Activated CD8-positive, alpha-beta memory T cell treated with anti-CD3 and anti-CD28 coated beads, Interleukin-2, amount 50 U/mL, for 1 hour (primary cell): ENCODE results near the gene DDX56.

Source experiments
- DNase-seq: peaks from one replicate; pipeline ENCODE4 v3.0.0-alpha.2; 2020; ENCODE audit errors: extremely low read depth

Gene DDX56, protein sequence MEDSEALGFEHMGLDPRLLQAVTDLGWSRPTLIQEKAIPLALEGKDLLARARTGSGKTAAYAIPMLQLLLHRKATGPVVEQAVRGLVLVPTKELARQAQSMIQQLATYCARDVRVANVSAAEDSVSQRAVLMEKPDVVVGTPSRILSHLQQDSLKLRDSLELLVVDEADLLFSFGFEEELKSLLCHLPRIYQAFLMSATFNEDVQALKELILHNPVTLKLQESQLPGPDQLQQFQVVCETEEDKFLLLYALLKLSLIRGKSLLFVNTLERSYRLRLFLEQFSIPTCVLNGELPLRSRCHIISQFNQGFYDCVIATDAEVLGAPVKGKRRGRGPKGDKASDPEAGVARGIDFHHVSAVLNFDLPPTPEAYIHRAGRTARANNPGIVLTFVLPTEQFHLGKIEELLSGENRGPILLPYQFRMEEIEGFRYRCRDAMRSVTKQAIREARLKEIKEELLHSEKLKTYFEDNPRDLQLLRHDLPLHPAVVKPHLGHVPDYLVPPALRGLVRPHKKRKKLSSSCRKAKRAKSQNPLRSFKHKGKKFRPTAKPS

DNA sequence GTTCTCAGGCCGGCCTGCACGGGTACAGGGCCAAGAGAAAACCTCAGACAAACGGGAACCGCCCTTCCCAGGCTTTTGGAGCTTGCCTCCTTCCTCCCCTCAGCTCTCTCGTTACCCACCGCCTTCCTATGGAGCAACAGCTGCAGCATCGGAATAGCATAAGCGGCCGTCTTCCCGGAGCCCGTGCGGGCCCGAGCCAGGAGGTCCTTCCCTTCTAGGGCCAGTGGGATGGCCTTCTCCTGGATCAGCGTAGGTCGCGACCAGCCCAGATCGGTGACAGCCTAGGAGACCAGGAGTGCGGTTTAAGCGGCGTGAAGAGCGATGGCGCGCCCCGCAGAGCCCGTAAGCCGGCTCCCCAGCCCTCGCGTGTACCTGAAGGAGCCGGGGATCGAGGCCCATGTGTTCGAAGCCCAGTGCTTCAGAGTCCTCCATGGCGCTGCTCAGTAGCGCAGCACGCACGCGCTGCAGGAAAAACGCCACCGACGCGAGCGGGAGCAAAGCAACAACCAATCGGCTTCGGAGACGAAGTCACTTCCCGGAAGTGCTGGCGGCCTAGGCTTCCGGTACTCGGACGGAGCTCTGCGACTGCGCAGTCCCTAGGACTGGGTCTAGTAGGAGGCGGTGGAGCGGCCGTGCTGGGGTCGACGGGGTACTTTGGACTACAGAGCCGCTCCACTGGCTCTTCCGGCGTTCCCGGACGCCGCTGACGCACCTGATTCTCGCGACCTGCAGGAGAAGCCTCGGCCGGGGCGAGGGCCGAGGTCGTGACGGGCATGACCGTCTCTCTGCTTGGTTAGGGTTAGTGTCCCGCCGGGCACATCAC lies at the start of gene DDX56:
TSS of gene DDX56 (minus strand) at position 445 of the 823 bp plus-strand sequence. CDS start at position 432, 13 bp downstream.
- peak; percentile 73 for DNase-seq

DNA sequence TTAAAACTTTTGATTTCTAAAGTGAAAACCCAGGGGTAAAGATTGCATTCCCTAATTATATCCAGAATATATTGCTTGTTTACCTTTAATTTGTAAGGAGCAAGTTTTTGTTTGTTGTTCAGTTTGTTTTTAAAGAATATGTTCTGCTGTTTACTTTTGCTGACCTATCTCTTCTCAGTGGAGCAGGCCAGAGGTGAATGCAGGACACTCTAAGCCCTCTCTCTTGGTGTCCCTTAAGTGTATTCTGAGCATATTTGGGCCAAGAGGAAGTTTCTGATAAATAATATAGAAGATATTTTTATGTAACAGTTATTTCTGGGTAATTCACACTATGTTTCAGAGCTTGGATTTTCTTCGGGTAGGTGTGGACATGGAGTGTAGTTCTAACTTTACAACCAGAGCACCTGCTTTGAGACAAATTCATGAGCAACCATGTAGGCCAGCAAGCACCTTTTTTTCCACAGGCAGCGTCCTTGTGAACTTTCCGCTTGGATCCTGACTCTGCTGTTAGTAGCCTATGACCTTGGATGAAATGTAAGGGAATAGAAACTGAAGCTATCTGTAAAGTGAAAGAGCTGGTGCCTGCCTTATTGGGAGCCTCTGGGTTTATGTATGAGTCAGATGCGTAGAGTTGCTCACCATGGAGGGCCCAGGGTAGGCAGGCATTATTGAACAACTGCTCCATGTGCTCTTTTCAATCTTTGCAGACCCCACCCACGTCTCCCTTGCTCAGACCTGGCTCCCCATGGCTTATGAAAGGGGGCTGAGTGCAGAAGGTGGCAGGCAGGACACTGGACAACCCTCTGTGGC lies 48.8 kb upstream of the DDX56 start:
- no peak for DNase-seq

DNA sequence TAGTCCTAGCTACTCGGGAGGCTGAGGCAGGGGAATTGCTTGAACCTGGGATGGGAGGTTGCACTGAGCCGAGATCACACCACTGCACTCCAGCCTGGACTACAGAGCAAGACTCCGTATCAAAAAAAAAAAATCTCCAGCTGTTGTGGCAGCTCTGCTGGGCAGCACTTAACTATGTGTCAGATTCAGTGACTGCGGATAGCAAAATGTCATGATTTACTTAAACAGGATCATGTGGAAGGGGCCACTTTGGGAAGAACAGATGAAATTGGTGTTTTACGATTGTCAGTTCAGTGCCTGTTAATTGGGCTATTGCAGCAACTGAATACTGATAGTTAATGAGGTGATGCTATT lies 48.0 kb upstream of the DDX56 start:
- no peak for DNase-seq

DNA sequence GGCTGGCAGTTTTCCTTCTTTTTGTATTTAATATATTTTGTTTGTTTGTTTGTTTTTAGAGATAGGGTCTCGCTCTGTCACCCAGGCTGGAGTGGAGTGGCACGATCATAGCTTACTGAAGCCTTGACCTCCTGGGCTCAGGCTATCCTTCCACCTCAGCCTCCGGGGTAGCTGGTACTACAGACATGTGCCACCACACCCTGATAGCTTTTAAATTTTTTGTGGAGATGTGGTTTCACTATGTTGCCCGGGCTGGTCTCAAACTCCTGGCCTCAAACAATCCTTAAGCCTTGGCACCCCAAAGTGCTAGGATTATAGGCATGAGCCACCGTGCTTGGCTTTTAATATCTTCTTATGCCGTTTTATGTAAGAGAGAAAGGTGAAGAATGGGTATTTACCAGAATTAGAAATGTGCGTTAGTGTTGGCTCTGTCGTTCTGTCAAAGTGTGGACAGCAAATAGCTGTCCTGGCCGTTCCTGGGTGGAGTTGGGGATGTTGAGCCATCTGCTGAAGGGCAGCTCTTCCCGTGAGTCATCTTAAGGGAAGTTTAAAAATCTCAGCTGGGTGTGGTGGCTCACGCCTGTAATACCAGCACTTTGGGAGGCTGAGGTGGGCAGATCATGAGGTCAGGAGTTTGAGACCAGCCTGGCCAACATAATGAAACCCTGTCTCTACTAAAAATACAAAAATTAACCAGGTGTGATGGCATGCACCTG lies 47.5 kb upstream of the DDX56 start:
- no peak for DNase-seq

DNA sequence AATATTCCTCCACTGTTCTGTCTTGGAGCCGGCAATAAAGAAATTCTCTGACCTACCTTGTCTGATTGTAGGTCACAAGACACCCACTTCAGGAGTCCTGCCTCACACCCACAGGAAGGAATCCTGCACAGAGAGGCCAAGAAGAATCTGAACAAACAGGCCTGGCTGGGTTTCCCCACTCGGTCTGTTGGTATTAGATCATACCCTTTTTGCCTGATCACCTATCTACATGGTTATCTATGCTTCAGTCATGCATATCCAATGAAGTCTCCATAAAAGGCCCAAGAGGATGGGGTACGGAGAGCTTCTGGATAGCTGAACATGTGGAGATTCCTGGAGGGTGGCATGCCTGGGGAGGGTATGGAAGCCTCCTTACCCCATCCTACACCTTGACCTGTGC lies 45.0 kb upstream of the DDX56 start:
- DNase-seq, result no peak

DNA sequence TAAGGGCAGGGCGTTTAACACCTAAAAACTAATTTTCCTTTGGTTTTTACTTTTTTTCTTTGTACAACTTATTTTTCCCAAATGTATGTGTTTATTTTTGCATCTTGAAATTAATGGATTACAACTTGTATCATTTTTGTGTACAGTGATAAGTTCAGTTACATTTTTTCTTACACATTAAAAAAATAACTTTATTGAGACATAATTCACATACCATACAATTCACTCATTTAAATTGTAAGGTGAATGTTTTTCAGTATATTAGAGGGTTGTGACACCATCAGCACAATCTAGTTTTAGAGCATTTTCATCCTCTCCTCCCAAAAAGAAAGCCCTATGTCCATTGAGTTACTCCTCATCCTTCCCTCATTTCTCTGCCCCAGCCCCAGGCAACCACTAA lies 44.3 kb upstream of the DDX56 start:
- no peak for DNase-seq

DNA sequence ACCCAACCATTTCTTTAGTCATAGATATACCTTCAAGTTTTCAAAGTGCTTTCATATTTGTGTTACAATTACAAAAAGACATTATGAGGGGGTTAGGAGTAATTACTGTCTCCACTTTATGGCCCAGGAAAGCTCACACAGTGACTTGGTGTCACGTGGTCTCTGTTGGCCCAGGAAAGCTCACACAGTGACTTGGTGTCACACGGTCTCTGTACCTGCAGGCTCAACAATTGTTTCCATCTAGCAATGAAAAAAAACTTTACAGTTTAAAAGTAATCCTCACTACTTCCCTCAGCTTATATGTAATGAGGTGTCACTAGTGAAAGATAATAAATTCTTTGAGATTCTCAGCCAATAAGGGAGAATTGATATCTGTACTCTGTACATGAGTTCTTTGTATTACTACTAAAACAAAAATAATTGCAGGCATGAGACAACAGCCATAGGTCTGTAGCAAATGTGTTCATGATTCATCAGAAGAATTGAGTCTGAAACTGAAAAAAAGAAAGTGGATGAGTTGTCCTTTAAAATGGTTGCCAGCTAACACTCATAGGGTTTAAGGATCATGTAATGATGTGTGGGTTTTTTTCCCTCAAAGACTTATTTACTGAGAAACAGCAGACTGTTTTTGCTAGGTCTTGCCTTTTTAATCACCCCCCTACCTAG lies 43.6 kb upstream of the DDX56 start:
- no peak for DNase-seq

DNA sequence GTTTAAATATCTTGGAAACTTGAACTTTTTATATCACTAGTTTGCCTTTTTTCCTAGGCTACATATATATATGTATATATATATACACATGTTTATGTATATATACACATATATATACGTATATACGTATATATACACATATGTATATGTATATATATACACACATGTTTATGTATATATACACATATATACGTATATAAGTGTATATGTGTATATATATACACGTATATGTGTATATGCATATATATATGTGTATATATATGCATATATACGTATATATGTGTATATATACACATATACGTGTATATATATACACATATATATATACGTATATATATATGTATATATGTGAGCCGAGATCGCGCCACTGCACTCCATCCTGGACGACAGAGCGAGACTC lies 42.8 kb upstream of the DDX56 start:
- DNase-seq, result no peak

DNA sequence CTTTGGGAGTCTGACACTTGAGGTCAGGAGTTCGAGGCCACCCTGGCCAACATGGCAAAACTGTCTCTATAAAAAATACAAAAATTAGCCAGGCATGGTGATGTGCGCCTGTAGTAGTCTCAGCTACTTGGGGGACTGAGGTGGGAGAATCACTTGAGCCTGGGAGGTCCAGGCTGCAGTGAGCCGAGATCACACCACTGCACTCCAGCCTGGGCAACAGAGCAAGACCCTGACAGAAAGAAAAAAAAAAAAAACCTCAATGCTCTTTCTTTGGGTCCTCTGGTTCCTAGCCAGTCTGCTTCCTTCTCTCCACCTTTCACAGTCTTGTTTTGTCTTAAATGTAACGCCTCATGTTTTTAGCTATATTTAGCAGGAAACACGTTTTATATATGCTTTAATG lies 42.1 kb upstream of the DDX56 start:
- no peak for DNase-seq

DNA sequence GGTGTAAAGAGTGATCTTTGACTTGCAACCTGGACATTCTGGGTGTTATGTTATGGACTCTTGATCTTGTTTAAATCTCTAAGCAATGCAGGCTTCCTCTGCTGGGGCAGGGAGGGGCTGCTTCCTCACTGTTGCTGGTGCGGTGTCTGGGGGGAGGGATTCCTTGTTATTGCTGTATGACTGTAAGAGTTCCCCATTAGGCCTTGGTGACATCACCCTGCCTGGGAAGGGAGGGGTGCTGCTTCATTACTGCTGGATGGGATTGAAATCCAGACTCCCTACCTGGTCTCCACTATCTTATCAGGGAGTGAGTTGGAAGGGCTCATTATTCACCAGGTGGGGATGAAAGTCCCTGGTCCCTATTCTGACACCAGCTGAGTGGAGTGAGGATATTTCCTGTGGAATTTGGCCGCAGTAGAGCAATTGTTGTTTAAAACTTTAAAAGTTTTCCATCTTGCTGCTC lies 41.5 kb upstream of the DDX56 start:
- no peak for DNase-seq

DNA sequence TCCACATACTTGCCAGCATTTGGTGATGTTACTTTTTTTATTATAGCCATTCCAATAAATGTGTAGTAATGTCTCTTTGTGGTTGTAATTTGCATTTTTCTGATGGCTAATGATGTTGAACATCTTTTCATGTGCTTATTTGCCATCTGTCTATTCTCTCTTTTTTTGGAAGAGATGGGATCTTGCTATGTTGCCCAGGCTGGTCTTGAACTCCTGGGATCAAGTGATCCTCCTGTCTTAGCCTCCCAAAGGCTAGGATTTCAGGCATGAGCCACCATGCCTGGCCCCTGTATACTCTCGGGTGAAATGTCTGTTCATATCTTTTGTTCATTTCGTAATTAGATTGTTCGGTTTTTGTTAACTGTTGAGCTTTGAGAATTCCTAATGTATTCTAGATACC lies 36.1 kb upstream of the DDX56 start:
- DNase-seq, result no peak

DNA sequence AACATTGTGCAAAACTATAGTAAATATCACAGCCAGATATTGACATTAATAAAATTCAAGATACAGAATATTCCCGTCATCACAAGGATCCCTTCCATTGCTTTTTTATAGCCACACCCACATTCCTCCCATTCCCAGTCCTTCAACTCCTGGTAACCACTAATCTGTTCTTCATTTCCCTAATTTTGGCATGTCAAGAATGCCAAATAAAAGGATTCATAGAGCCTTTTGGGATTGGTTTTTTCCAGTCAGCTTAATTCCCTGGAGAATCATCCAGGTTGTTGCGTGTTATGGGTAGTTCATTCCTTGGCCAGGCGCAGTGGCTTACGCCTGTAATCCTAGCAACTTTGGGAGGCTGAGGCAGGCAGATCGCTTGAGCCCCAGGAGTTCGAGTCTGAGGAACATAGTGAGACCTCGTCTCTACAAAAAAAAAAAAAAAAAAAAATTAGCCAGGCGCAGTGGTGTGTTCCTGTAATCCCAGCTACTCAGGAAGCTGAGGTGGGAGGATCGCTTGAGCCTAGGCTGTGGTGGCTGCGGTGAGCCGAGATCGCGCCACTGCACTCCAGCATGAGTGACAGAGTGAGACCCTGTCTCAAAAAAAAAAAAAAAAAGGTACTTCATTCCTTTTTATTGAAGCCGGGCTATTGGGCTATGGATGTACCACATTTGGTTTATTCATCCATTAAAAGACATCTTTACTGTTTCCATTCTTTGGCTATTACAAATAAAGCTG lies 35.4 kb upstream of the DDX56 start:
- DNase-seq, result no peak

DNA sequence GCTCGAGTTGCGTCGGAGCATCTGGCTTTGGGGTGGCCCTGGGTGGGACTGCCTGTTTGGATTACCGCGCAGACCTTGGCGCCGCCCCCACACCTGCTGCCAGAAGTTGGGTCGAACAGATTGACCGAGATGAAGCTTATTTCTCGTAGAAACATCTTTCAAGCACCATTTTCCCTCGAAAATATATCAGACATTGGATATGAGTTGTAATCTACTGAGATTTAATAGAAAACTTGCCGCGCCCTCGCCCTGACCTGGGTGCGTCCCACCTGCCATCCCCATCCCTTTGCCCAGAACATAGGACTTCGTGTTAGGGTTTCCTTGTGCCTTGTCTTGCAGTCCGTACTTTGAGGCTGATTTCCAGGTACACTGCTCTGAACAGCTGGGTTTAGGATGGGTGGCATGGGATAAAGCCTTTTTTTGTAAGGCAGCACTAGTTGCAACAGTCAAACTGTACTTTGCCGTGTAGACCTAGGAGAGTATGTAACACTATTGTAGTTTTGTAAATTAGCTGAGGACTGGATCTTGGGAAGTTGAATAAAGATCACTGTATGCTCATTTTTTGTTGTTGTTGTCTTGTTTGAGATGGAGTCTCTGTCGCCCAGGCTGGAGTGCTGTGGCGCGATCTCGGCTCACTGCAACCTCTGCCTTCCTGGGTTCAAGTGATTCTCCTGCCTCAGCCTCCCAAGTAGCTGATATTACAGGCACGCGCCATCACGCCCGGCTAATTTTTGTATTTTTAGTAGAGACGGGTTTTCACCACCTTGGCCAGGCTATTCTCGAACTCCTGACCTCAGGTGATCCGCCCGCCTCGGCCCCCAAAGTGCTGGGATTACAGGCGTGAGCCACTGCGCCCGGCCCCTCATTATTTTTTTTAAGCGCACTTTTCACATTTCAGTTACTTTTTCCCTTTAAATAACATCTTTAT lies 33.7 kb upstream of the DDX56 start:
- no peak for DNase-seq

DNA sequence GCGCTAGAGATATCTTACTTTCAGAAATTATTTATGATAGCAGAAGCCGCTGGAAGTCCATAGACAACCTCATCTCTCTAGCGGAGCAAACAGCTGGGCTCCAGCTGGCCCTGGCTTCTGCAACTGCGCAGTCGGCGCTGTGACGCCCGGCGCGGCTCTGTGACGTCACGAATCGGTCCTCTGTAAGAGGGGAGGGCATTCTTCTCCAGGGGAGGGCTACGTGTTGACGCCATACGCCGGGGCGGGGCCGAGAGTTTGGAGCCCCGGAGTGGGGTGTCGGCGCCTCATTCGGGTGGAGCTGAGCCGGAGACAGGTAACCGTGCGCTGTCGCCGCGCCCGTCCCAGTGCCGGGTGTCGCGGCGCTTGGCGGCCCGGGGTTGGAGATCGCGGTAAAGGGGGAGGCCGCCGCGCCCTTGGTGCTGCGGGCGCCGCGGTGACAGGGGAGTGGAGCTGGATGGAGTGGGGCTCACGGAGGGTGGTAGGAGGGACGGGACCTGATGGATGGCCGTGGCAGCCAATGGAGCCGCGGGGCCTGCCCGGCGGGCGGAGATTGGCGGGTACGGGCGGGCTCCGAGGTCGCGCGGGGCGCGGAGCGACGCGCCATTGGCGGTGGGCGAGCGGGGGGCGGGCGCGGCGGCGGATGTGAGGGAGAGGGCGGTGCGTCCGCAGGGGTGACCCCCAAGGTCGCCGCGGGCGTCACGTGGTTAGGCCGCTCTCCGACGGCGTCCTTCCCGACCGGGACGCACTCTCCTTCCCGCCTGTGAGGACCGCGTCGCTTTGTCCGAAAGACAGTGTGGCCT lies 32.8 kb upstream of the DDX56 start, which contains the start of gene OGDH:
TSS of gene OGDH (plus strand) at position 287 of the 800 bp plus-strand sequence. CDS start 17,717 bp downstream, outside the sequence.
- peak; percentile 98 for DNase-seq

DNA sequence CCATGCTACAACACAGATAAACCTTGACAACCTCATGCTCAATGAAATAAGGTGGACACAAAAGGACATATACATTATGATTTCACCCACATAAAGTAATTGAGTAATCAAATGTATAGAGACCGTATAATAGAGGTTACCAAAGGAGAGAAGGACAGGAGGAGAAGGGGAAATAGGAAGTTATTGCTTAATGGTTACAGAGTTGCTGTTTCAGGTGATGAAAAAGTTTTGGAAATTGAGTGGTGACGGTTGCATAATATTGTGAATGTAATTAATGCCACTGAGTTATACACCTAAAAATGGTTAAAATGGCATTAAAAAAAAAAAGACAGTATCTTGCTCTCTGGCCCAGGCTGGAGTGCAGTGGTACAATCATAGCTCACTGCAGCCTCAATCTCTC lies 31.2 kb upstream of the DDX56 start:
- no peak for DNase-seq

DNA sequence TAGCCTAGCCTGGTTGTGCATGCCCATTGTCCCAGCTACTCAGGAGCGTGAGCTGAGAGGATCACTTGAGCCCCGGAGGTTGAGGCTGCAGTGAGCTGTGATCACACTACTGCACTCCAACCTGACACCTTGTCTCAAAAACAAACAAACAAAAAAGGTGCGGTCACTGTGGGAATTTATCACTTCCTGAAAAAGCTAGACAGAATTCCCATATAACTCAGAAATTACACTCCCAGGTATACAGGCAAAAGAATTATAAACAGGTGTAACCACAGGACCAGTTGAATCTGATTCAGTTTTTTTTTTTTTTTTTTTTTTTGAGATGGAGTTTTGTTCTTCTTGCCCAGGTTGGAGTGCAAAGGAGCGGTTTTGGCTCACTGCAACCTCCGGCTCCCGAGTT lies 29.5 kb upstream of the DDX56 start:
- DNase-seq, result no peak

DNA sequence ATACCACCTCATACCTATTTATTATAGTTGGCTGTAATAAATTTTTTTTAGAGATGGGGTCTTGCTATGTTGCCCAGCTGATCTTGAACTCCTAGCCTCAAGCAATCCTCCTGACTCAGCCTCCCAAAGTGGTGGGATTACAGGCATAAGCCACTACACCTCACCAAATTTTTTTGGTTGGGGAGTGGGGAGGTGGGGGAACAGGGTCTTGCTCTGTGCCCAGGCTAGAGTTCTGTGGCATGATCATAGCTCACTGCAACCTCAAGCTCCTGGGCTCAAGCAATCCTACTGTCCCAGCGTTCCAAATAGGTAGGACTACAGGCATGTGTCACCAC lies 28.8 kb upstream of the DDX56 start:
- no peak for DNase-seq

DNA sequence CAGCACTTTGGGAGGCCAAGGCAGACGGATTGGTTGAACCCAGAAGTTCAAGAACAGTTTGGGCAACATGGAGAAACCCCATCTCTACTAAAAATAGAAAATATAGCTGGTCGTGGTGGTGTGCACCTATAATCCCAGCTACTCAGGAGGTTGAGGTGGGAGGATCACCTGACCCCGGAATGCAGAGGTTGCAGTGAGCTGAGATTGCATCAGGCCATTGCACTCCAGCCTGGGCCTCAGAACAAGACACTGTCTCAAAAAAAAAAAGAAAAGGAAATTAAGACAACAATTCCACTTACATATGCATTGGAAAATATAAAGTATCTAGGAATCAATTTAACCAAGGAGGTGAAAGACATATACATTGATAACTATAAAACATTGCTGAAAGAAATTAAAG lies 25.5 kb upstream of the DDX56 start:
- no peak for DNase-seq
